Measurements from ENCODE around the gene STAM. TPM values are rescaled to one million over a fixed set of nuclear protein-coding genes. Genes with fewer than 3 reads are reported as not detected.

The STAM gene
- total RNA-seq, 2 donors from 2014 or later, result 15.9 to 19.4 TPM

- intact Hi-C loops (cut with DNase I, micrococcal nuclease), result no loop called here
- DNase-seq (no peak), ATAC-seq (peak; percentile 55)
Measured at GRCh38 chr10:17668435-17669184, 24.7 kb downstream of the STAM start.

GRCh38 chr10:17669185-17669872 lies 25.4 kb downstream of the STAM start:
- no peak for ATAC-seq
- DNase-seq, result no peak
- intact Hi-C loops (cut with DNase I, micrococcal nuclease), result no loop called here

- ATAC-seq, result no peak
- intact Hi-C loops (cut with DNase I, micrococcal nuclease), result no loop called here
- DNase-seq, result no peak
Measured at GRCh38 chr10:17671307-17671706, 27.4 kb downstream of the STAM start.

GRCh38 chr10:17673471-17674061 lies 29.6 kb downstream of the STAM start:
- ATAC-seq (no peak), DNase-seq (no peak)
- intact Hi-C loops (cut with DNase I, micrococcal nuclease), result no loop called here

GRCh38 chr10:17674566-17674965 lies 30.6 kb downstream of the STAM start:
- DNase-seq (no peak), ATAC-seq (no peak)
- intact Hi-C loops (cut with DNase I, micrococcal nuclease), result no loop called here

GRCh38 chr10:17675638-17676037 lies 31.7 kb downstream of the STAM start:
- intact Hi-C loops (cut with DNase I, micrococcal nuclease), result no loop called here
- no peak for DNase-seq
- ATAC-seq, result no peak

GRCh38 chr10:17676919-17677318 lies 33.0 kb downstream of the STAM start:
- intact Hi-C loops (cut with DNase I, micrococcal nuclease), result no loop called here
- no peak for ATAC-seq
- no peak for DNase-seq

- intact Hi-C loops (cut with DNase I, micrococcal nuclease), result no loop called here
- ATAC-seq, result no peak
- DNase-seq, result no peak
Measured at GRCh38 chr10:17682236-17682946, 38.4 kb downstream of the STAM start.

- DNase-seq, result no peak
- intact Hi-C loops (cut with DNase I, micrococcal nuclease), result no loop called here
- no peak for ATAC-seq
Measured at GRCh38 chr10:17683541-17683940, 39.6 kb downstream of the STAM start.

- ATAC-seq (no peak), DNase-seq (no peak)
- intact Hi-C loops (cut with DNase I, micrococcal nuclease), result no loop called here
Measured at GRCh38 chr10:17684537-17684936, 40.6 kb downstream of the STAM start.

GRCh38 chr10:17685233-17685840 lies 41.4 kb downstream of the STAM start:
- intact Hi-C loops (cut with DNase I, micrococcal nuclease), result no loop called here
- ATAC-seq (no peak), DNase-seq (no peak)

- intact Hi-C loops (cut with DNase I, micrococcal nuclease), result no loop called here
- no peak for ATAC-seq
- no peak for DNase-seq
Measured at GRCh38 chr10:17687117-17687831, 43.3 kb downstream of the STAM start.

- ATAC-seq (no peak), DNase-seq (no peak)
- intact Hi-C loops (cut with DNase I, micrococcal nuclease), result no loop called here
Measured at GRCh38 chr10:17689137-17689536, 45.2 kb downstream of the STAM start.

- no peak for DNase-seq
- ATAC-seq, result no peak
- intact Hi-C loops (cut with DNase I, micrococcal nuclease), result no loop called here
Measured at GRCh38 chr10:17693009-17693408, 49.1 kb downstream of the STAM start.

- no peak for DNase-seq
- ATAC-seq, result no peak
- intact Hi-C loops (cut with DNase I, micrococcal nuclease), result no loop called here
Measured at GRCh38 chr10:17698696-17699095, 54.7 kb downstream of the STAM start.

GRCh38 chr10:17701301-17701700 lies 57.4 kb downstream of the STAM start:
- DNase-seq, result no peak
- no peak for ATAC-seq
- intact Hi-C loops (cut with DNase I, micrococcal nuclease), result no loop called here

GRCh38 chr10:17703706-17704105 lies 59.8 kb downstream of the STAM start:
- intact Hi-C loops (cut with DNase I, micrococcal nuclease), result no loop called here
- DNase-seq, result no peak
- ATAC-seq, result no peak

- ATAC-seq (no peak), DNase-seq (no peak)
- intact Hi-C loops (cut with DNase I, micrococcal nuclease), result no loop called here
Measured at GRCh38 chr10:17708821-17709220, 64.9 kb downstream of the STAM start.

GRCh38 chr10:17709492-17709891 lies 65.5 kb downstream of the STAM start:
- intact Hi-C loops (cut with DNase I, micrococcal nuclease), result no loop called here
- DNase-seq (no peak), ATAC-seq (no peak)
